Measurements from ENCODE around the gene CBX2. TPM values are rescaled to one million over a fixed set of nuclear protein-coding genes. Genes with fewer than 3 reads are reported as not detected.

The CBX2 gene
- polyA plus RNA-seq (2012; ENCODE audit: insufficient read depth, insufficient read length, low read depth) = 46.9 TPM

DNA sequence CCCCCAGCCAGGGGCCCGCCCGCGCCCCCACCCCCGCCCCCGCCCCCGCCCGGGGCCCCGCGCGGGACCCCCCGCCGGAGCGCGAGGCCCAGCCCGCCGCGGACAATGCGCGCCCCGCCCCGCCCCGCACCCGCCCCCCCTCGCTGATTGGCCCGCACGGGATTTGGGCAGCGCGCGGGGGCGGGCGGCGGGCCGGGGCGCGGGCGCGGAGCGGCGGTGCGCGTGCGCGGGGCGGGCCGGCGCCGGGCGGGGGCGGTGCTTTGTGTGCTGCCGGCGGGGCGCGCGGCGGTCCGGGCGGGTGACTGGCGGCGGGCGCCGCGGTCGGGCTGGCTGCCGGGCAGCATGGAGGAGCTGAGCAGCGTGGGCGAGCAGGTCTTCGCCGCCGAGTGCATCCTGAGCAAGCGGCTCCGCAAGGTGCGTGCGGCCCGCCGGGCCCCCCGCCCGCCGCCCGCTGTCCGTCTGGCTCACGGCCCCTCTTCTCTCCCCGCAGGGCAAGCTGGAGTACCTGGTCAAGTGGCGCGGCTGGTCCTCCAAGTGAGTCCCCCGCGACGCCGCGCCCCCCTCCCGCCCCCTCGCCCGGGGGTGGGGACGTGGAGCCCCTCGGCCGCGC lies at the start of gene CBX2:
Gene CBX2 (plus strand): TSS at position 255 of the 610 bp plus-strand sequence. CDS start 88 bp downstream, at position 343.
- DNase-seq = peak; percentile 90
- Histone ChIP-seq H3K4me1 (peaks cover 7% of the 10 kb centered on the region), H3K9me3 (no peaks in the 10 kb centered on the region), H3K27me3 (no peaks in the 10 kb centered on the region), H3K36me3 (peaks cover 32% of the 10 kb centered on the region), H3K4me3 (ENCODE audit: low read depth, low read length) (peak within 1 kb of the TSS; percentile 76)
- TF ChIP-seq, protein P1, sequence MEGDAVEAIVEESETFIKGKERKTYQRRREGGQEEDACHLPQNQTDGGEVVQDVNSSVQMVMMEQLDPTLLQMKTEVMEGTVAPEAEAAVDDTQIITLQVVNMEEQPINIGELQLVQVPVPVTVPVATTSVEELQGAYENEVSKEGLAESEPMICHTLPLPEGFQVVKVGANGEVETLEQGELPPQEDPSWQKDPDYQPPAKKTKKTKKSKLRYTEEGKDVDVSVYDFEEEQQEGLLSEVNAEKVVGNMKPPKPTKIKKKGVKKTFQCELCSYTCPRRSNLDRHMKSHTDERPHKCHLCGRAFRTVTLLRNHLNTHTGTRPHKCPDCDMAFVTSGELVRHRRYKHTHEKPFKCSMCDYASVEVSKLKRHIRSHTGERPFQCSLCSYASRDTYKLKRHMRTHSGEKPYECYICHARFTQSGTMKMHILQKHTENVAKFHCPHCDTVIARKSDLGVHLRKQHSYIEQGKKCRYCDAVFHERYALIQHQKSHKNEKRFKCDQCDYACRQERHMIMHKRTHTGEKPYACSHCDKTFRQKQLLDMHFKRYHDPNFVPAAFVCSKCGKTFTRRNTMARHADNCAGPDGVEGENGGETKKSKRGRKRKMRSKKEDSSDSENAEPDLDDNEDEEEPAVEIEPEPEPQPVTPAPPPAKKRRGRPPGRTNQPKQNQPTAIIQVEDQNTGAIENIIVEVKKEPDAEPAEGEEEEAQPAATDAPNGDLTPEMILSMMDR (IDR thresholded peaks at IDR 0.05; ENCODE audit: low read depth, low read length) = no peak

DNA sequence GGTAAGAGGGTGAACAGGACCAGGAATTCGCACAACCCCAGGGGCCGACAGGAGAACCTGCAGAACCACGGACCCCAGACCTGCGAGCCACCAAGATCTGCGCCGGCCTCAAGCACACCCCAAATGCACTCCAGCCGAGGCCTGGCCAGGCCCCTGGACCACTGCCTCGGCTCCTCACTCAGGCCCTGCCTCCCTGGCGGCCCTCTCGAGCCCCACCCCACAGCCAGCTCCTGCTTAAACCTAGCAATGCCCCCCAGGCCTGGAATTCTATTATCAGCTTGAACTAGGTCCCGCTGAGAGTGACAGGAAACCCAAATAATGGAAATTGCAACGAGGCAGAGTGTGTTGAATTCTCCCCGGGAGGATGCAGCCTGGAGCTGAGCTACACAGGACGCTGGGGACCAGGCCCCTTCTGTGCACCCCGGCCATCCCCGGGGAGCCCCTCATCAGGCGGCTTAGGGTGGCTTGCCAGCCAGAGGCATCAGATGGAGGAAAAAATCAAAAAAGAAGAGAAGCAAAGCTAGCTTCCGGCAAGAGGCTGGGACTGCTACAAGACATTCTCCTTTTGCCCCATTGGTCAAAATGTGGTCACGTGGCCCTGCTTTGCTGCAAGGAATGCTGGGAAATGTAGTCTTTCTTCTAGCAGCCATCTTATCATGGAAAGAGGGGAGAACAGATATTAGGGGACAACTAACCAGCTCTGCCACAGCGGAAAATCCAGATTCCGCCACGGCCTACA lies 49.6 kb upstream of the CBX2 start:
- Histone ChIP-seq H3K4me1 (no peaks in the 10 kb centered on the region; the same call in 1 of the 2 replicates), H3K27me3 (no peaks in the 10 kb centered on the region), H3K36me3 (no peaks in the 10 kb centered on the region), H3K4me3 (ENCODE audit: low read depth, low read length) (peak overlapping the region; percentile 31), H3K9me3 (no peaks in the 10 kb centered on the region)
- TF ChIP-seq, protein P1 (IDR thresholded peaks at IDR 0.05; ENCODE audit: low read depth, low read length) = no peak
- DNase-seq = peak; percentile 88

DNA sequence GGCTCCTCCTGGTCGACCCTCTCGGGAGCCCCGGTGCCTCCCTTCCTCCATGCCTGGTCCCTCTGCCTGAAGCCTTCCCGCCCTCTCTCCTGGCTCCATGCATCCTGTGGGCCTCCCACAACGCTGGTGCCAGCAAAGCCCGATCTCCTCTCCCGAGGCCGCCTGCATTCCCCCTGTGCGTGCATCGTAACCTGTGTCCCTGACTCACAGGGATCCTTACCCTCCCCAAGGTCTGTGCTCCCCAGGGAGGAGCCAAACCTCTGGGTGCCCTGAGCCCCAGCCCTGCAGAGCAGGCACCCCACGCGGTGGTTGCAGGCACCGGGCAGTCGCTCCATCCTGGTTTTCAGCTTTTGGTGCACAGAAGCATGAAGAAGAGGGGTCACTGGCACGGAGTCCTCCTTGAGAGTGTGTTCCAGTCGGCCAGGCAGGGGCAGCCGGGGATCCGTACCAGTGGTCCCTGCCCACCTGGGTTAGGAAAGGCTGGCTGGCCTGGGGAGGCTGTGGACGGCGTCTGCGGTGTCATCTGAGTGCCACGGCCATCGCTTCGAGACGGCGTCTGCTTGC lies 49.0 kb upstream of the CBX2 start:
- Histone ChIP-seq H3K4me3 (ENCODE audit: low read depth, low read length) (peak overlapping the region; percentile 31; the same call in 1 of the 2 replicates), H3K4me1 (no peaks in the 10 kb centered on the region; the same call in 1 of the 2 replicates), H3K9me3 (no peaks in the 10 kb centered on the region), H3K27me3 (no peaks in the 10 kb centered on the region), H3K36me3 (no peaks in the 10 kb centered on the region)
- DNase-seq = no peak
- TF ChIP-seq, protein P1 (IDR thresholded peaks at IDR 0.05; ENCODE audit: low read depth, low read length) = no peak

DNA sequence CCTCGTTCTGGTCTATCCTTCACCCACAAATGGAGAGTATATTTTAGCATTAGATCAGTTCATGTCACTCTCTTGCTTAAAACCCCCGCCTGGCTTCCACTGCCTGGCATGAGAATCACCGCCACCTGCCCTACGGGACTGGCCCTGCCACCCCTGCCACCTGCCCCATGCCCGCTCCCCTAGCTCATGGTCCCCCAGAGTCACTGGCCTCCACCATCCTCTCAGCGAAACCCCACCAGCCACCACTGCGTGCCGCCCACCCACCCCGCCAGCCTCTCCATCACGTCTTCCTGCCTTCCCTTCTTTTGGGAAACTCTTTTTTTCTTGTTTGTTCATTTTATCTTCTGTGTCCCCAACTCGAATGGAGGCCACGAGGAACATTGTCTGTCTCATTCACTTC lies 48.2 kb upstream of the CBX2 start:
- H3K36me3 ChIP-seq = no peaks in the 10 kb centered on the region
- H3K9me3 ChIP-seq = no peaks in the 10 kb centered on the region
- no peak for DNase-seq
- H3K4me3 ChIP-seq (ENCODE audit: low read depth, low read length) = no peak overlapping the region
- TF ChIP-seq, protein P1 (IDR thresholded peaks at IDR 0.05; ENCODE audit: low read depth, low read length) = no peak
- no peaks in the 10 kb centered on the region for H3K27me3 ChIP-seq
- H3K4me1 ChIP-seq = no peaks in the 10 kb centered on the region; the same call in 1 of the 2 replicates

DNA sequence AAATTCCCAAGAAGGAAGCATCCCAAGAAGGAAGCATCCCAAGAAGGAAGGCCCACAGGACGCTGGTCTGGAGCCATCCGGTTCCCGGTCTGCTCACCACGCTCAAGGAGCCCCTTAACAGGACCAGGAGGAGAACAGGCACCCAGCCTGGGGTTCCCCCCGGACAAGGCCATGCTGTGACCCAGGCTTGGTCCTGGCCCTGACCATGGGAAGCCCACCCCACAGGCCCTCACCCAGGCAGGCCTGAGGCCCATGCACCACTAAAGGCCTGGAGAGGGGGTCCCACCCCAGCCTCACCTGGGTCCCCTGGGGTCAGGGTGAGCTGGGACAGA lies 47.5 kb upstream of the CBX2 start:
- no peaks in the 10 kb centered on the region for H3K27me3 ChIP-seq
- H3K36me3 ChIP-seq = no peaks in the 10 kb centered on the region
- TF ChIP-seq, protein P1 (IDR thresholded peaks at IDR 0.05; ENCODE audit: low read depth, low read length) = no peak
- H3K9me3 ChIP-seq = no peaks in the 10 kb centered on the region
- H3K4me3 ChIP-seq (ENCODE audit: low read depth, low read length) = no peak overlapping the region
- H3K4me1 ChIP-seq = no peaks in the 10 kb centered on the region; the same call in 1 of the 2 replicates
- no peak for DNase-seq
